CD4-positive, alpha-beta T cell treated with Interferon alpha-2 for 1 hour (primary cell): ENCODE data around the gene NDUFAB1.
A peak's percentile ranks its signal among the peaks of the same experiment; 100 is the strongest.
"Not testable (repeated sequence)": the region's sequence is repeated elsewhere in the genome, so short reads cannot be mapped to it uniquely, and the experiment has no call there.

Experiments used
- DNase-seq, 2 donors: peaks; one replicate each; pipeline ENCODE4 v3.0.0-alpha.2; 2020 to 2022

The NDUFAB1 gene

GRCh38 chr16:23583271-23583670, 12.8 kb downstream of the NDUFAB1 start:
- not testable (repeated sequence) for DNase-seq

GRCh38 chr16:23581764-23582163, 14.4 kb downstream of the NDUFAB1 start:
- DNase-seq = no peak

GRCh38 chr16:23580391-23580790, 15.7 kb downstream of the NDUFAB1 start:
- DNase-seq = no peak

GRCh38 chr16:23579371-23579770, 16.7 kb downstream of the NDUFAB1 start:
- no peak for DNase-seq

- no peak for DNase-seq
Observed at GRCh38 chr16:23578101-23578830, 17.9 kb downstream of the NDUFAB1 start.

GRCh38 chr16:23577493-23577892, 18.6 kb downstream of the NDUFAB1 start:
- no peak for DNase-seq

GRCh38 chr16:23575834-23576233, 20.3 kb downstream of the NDUFAB1 start:
- no peak for DNase-seq

- no peak for DNase-seq
Observed at GRCh38 chr16:23573817-23574216, 22.3 kb downstream of the NDUFAB1 start.

- no peak for DNase-seq
Observed at GRCh38 chr16:23572394-23572793, 23.7 kb downstream of the NDUFAB1 start.

- no peak for DNase-seq
Observed at GRCh38 chr16:23571895-23572294, 24.2 kb downstream of the NDUFAB1 start.

- DNase-seq = peak in 1 of 2 donors; percentile 30
Observed at GRCh38 chr16:23570992-23571632, 25.0 kb downstream of the NDUFAB1 start.

GRCh38 chr16:23567602-23568001, 28.5 kb downstream of the NDUFAB1 start:
- DNase-seq = no peak

- no peak for DNase-seq
Observed at GRCh38 chr16:23566724-23567123, 29.4 kb downstream of the NDUFAB1 start.

- DNase-seq = no peak
Observed at GRCh38 chr16:23564575-23565363, 31.3 kb downstream of the NDUFAB1 start.

GRCh38 chr16:23563186-23563585, 32.9 kb downstream of the NDUFAB1 start:
- DNase-seq = no peak

GRCh38 chr16:23562505-23562904, 33.6 kb downstream of the NDUFAB1 start:
- DNase-seq = no peak

- DNase-seq = no peak
Observed at GRCh38 chr16:23561586-23561985, 34.5 kb downstream of the NDUFAB1 start.

- no peak for DNase-seq
Observed at GRCh38 chr16:23557779-23558702, 38.1 kb downstream of the NDUFAB1 start.

- peak; percentile 96 for DNase-seq
Observed at GRCh38 chr16:23556881-23557778, 39.0 kb downstream of the NDUFAB1 start, which contains the start of the genes EARS2 and UBFD1. Gene EARS2, minus strand, starts transcription at chr16:23557350. Its CDS starts 7 bp downstream, at chr16:23557343. Gene UBFD1, plus strand, starts transcription at chr16:23557727. Its CDS starts 16 bp downstream, at chr16:23557743.

GRCh38 chr16:23554536-23554935, 41.6 kb downstream of the NDUFAB1 start:
- DNase-seq = no peak

- no peak for DNase-seq
Observed at GRCh38 chr16:23552161-23552560, 44.0 kb downstream of the NDUFAB1 start.
